ENCODE measurements around the gene CRISPLD2. TPM values are rescaled to one million over a fixed set of nuclear protein-coding genes. Genes with fewer than 3 reads are reported as not detected.
A peak's percentile ranks its signal among the peaks of the same experiment; 100 is the strongest.

CRISPLD2 gene
- total RNA-seq, 1 donor = 44.0 TPM

GRCh38 chr16:84780063-84780462 lies 39.7 kb upstream of the CRISPLD2 start:
- DNase-seq (ENCODE audit: low read depth) = no peak
- no peak overlapping the region for H3K4me3 ChIP-seq (ENCODE audit: low read depth, low read length)
- TF ChIP-seq, protein P1, sequence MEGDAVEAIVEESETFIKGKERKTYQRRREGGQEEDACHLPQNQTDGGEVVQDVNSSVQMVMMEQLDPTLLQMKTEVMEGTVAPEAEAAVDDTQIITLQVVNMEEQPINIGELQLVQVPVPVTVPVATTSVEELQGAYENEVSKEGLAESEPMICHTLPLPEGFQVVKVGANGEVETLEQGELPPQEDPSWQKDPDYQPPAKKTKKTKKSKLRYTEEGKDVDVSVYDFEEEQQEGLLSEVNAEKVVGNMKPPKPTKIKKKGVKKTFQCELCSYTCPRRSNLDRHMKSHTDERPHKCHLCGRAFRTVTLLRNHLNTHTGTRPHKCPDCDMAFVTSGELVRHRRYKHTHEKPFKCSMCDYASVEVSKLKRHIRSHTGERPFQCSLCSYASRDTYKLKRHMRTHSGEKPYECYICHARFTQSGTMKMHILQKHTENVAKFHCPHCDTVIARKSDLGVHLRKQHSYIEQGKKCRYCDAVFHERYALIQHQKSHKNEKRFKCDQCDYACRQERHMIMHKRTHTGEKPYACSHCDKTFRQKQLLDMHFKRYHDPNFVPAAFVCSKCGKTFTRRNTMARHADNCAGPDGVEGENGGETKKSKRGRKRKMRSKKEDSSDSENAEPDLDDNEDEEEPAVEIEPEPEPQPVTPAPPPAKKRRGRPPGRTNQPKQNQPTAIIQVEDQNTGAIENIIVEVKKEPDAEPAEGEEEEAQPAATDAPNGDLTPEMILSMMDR (IDR thresholded peaks at IDR 0.05; ENCODE audit: insufficient read depth, low read depth, low read length) = no peak

- no peak for DNase-seq (ENCODE audit: low read depth)
- TF ChIP-seq, protein P1 (IDR thresholded peaks at IDR 0.05; ENCODE audit: insufficient read depth, low read depth, low read length) = no peak
- H3K4me3 ChIP-seq (ENCODE audit: low read depth, low read length) = no peak overlapping the region
Observed at GRCh38 chr16:84780544-84781376, 39.0 kb upstream of the CRISPLD2 start.

DNA sequence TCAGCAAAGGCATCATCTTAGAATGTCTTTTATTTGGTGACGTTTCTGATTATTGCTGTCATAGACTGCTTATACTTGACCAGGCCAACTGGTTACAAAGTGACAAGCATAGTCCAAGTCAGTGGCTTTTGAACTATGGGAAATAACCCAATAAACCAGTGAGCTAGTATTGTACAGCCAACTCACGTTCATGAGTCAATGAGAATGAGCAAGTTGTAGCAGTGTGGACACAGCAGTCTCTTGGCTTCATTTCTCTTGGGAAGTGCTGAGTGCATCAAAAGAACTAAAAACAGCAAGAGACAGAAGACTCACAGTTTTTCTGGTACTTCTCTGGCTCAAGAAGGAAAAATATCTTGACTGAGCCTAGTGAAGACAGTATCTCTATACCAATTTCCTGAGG lies 36.9 kb upstream of the CRISPLD2 start:
- DNase-seq (ENCODE audit: low read depth) = no peak
- H3K4me3 ChIP-seq (ENCODE audit: low read depth, low read length) = no peak overlapping the region
- TF ChIP-seq, protein P1 (IDR thresholded peaks at IDR 0.05; ENCODE audit: insufficient read depth, low read depth, low read length) = no peak

DNA sequence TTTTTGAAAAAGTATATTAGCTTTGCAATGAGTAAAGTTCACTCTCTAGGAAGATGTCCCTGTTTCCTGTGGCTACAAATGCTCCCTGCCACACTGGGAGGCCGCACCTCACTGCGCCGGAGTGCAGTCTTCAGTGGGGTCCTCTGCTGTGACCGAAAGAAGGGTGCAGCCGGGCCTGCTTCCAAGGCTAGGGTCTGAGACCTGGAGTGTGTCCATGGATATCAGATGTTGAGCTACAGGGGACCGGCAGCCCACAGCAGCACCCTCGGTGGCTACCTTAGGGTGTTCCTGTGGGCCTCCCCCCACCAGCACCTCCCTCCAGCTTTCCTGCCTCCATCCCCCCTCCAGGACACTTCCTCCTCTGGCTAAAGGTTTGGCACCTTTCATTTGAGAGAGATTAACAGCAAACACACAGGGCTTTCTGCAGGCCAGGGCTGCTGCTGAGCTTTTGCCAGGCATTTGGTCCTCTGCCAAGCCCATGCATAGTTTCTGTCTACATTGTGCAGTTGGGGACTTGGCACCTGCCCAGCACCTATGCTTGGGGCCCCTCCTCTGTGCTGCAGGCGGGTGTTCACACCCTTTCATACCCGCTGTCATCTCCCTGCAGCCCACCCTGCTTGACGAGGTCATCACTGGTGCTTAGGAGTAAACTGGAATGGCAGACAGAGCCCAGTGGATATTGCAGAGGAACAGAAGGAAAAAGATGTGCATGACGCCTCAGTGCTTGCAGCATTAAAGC lies 33.8 kb upstream of the CRISPLD2 start:
- no peak overlapping the region for H3K4me3 ChIP-seq (ENCODE audit: low read depth, low read length)
- TF ChIP-seq, protein P1 (IDR thresholded peaks at IDR 0.05; ENCODE audit: insufficient read depth, low read depth, low read length) = no peak
- DNase-seq (ENCODE audit: low read depth) = peak; percentile 82

DNA sequence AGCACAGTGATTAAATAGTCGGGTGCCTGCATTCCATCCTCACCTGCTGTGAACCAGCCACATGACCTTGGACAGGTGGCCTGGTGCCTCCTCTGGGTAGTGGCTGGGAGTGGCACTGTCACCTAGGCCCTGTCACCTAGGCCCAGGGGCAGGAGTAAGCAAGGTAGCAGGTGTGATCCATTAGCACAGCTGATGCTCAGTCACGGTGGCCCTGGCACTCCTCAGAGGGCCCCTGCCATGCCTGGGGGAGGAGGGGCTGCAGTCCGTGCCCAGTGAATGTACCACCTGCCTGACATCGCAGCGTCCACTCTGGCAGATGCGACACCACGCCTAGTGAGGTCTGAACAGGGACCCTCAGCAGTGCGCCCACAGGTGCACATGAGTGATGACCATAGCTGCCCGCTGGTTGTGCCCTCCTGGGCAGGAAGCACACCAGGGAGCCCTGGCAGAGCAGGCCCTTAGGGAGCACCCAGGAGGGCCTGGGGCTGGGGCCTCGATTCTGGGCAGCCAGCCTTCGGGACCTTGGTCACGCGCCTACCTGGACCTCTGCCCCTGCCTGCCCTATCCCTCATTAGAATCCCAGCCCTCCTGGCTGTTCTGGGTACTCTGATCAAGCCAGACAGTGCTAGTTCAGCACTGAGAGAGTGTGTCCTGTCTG lies 33.1 kb upstream of the CRISPLD2 start:
- DNase-seq (ENCODE audit: low read depth) = no peak
- TF ChIP-seq, protein P1 (IDR thresholded peaks at IDR 0.05; ENCODE audit: insufficient read depth, low read depth, low read length) = no peak
- no peak overlapping the region for H3K4me3 ChIP-seq (ENCODE audit: low read depth, low read length)

GRCh38 chr16:84787263-84787622 lies 32.5 kb upstream of the CRISPLD2 start:
- no peak for DNase-seq (ENCODE audit: low read depth)
- no peak overlapping the region for H3K4me3 ChIP-seq (ENCODE audit: low read depth, low read length)

More at GRCh38 chr16:84787263-84787622, 32.5 kb upstream of the CRISPLD2 start:
- TF ChIP-seq, protein P1 (IDR thresholded peaks at IDR 0.05; ENCODE audit: insufficient read depth, low read depth, low read length) = no peak
